H9 (cell line): ENCODE results near the gene PCCA. TPM values are rescaled to one million over a fixed set of nuclear protein-coding genes. Genes with fewer than 3 reads are reported as not detected.

Experiments
- DNase-seq: peaks from one replicate; pipeline ENCODE4 v3.0.0-alpha.2; 2017
- H2AFZ ChIP-seq: one replicate; pipeline ENCODE4 v1.6.1; 2013; ENCODE audit warnings: mild to moderate bottlenecking, low read length, control low read depth, moderate library complexity
- H2AK5ac ChIP-seq: 2 replicates; pipeline ENCODE4 v1.6.1; 2013; ENCODE audit warnings: low read length, control low read depth, mixed read lengths; ENCODE audit not compliant: insufficient read length
- H2BK120ac ChIP-seq: one replicate; pipeline ENCODE4 v1.6.1; 2013; ENCODE audit warnings: low read depth, mild to moderate bottlenecking, low read length, control low read depth, inconsistent platforms; ENCODE audit not compliant: poor library complexity, severe bottlenecking
- H2BK12ac ChIP-seq: 2 replicates; pipeline ENCODE4 v1.6.1; 2013; ENCODE audit warnings: low read length, control low read depth, mixed read lengths, low read depth; ENCODE audit not compliant: insufficient read length
- H2BK15ac ChIP-seq: 2 replicates; pipeline ENCODE4 v1.6.1; 2013; ENCODE audit warnings: low read depth, low read length, control low read depth
- H2BK20ac ChIP-seq: one replicate; pipeline ENCODE4 v1.6.1; 2013; ENCODE audit warnings: low read depth, mild to moderate bottlenecking, low read length, control low read depth, inconsistent platforms; ENCODE audit not compliant: poor library complexity, severe bottlenecking
- H2BK5ac ChIP-seq: 2 replicates; pipeline ENCODE4 v1.6.1; 2013; ENCODE audit warnings: low read length, control low read depth, mixed read lengths; ENCODE audit not compliant: insufficient read length
- H3K14ac ChIP-seq: 2 replicates; pipeline ENCODE4 v1.6.1; 2013; ENCODE audit warnings: low read length, control low read depth; ENCODE audit not compliant: insufficient read depth
- H3K18ac ChIP-seq: 2 replicates; pipeline ENCODE4 v1.6.1; 2013; ENCODE audit warnings: low read depth, mild to moderate bottlenecking, mixed read lengths, low read length, control low read depth; ENCODE audit not compliant: insufficient read length
- H3K23ac ChIP-seq: 2 replicates; pipeline ENCODE4 v1.6.1; 2013; ENCODE audit warnings: low read length, control low read depth, mixed read lengths, low read depth; ENCODE audit not compliant: insufficient read length
- H3K23me2 ChIP-seq: 2 replicates; pipeline ENCODE4 v1.6.1; 2013; ENCODE audit warnings: low read depth, mild to moderate bottlenecking, mixed read lengths, low read length, control low read depth; ENCODE audit not compliant: insufficient read length, poor library complexity, severe bottlenecking
- H3K27ac ChIP-seq: 2 replicates; pipeline ENCODE4 v1.5.1; 2013; ENCODE audit warnings: low read length, control low read depth, mixed read lengths, low read depth; ENCODE audit not compliant: insufficient read length
- H3K27me3 ChIP-seq: 2 replicates; pipeline ENCODE4 v1.6.1; 2013; ENCODE audit warnings: low read length, control low read depth, inconsistent platforms; ENCODE audit not compliant: insufficient read depth
- H3K4ac ChIP-seq: 2 replicates; pipeline ENCODE4 v1.6.1; 2013; ENCODE audit warnings: low read depth, mild to moderate bottlenecking, control low read depth, inconsistent platforms, low read length, moderate library complexity
- H3K4me1 ChIP-seq: 2 replicates; pipeline ENCODE4 v1.6.1; 2013; ENCODE audit warnings: low read length, control low read depth, inconsistent platforms; ENCODE audit not compliant: insufficient read depth
- H3K4me2 ChIP-seq: 2 replicates; pipeline ENCODE4 v1.6.1; 2013; ENCODE audit warnings: low read length, control low read depth, mixed read lengths; ENCODE audit not compliant: insufficient read length, insufficient read depth
- H3K56ac ChIP-seq: 2 replicates; pipeline ENCODE4 v1.6.1; 2013; ENCODE audit warnings: low read depth, mild to moderate bottlenecking, mixed read lengths, low read length, control low read depth; ENCODE audit not compliant: insufficient read length
- H3K79me1 ChIP-seq: 2 replicates; pipeline ENCODE4 v1.6.1; 2013; ENCODE audit warnings: low read depth, mild to moderate bottlenecking, moderate library complexity, low read length, control low read depth, inconsistent platforms; ENCODE audit not compliant: insufficient read depth, poor library complexity, severe bottlenecking
- H3K79me2 ChIP-seq: 2 replicates; pipeline ENCODE4 v1.6.1; 2013; ENCODE audit warnings: low read length, control low read depth, inconsistent platforms; ENCODE audit not compliant: insufficient read depth
- H3K9ac ChIP-seq: 2 replicates; pipeline ENCODE4 v1.6.1; 2013; ENCODE audit warnings: low read length, control low read depth, mixed read lengths; ENCODE audit not compliant: insufficient read length; ENCODE audit errors: extremely low read depth
- H3K9me3 ChIP-seq: one replicate; pipeline ENCODE4 v1.6.1; 2013; ENCODE audit warnings: low read depth, low read length, inconsistent platforms; ENCODE audit not compliant: control insufficient read depth
- H3T11ph ChIP-seq: one replicate; pipeline ENCODE4 v1.6.1; 2013; ENCODE audit warnings: mild to moderate bottlenecking, low read length, control low read depth, inconsistent platforms
- H4K20me1 ChIP-seq: one replicate; pipeline ENCODE4 v1.6.1; 2013; ENCODE audit not compliant: control insufficient read depth, insufficient read length, insufficient read depth
- H4K5ac ChIP-seq: 2 replicates; pipeline ENCODE4 v1.6.1; 2013; ENCODE audit warnings: low read depth, mild to moderate bottlenecking, mixed read lengths, low read length, control low read depth; ENCODE audit not compliant: insufficient read length
- H4K8ac ChIP-seq: replicated peaks from 2 replicates; pipeline ENCODE4 v1.6.1; 2013; ENCODE audit warnings: low read length, control low read depth, mixed read lengths, low read depth; ENCODE audit not compliant: insufficient read length
- H4K91ac ChIP-seq: 2 replicates; pipeline ENCODE4 v1.6.1; 2013; ENCODE audit warnings: low read depth, mild to moderate bottlenecking, moderate library complexity, mixed read lengths, low read length, control low read depth; ENCODE audit not compliant: insufficient read length
- H3K27ac Mint-ChIP-seq, 3 experiments: 2 replicates in 2 of 3; 3 replicates in 1 of 3; pipeline ENCODE4 v1.8.0; 2020 to 2021; ENCODE audit warnings: mixed read lengths in 3 of 3, mild to moderate bottlenecking in 1 of 3, moderate library complexity in 1 of 3
- H3K27me3 Mint-ChIP-seq: 2 replicates; pipeline ENCODE4 v1.8.0; 2021; ENCODE audit warnings: low read depth, mild to moderate bottlenecking, moderate library complexity, mixed read lengths
- H3K36me3 Mint-ChIP-seq, 3 experiments: 2 replicates in 2 of 3; 3 replicates in 1 of 3; pipeline ENCODE4 v1.8.0; 2020 to 2021; ENCODE audit warnings: low read depth in 3 of 3, mixed read lengths in 3 of 3; ENCODE audit not compliant: insufficient read depth in 1 of 3
- H3K4me1 Mint-ChIP-seq, 2 experiments: 2 replicates each; pipeline ENCODE4 v1.8.0; 2020; ENCODE audit warnings: mixed read lengths in 2 of 2
- H3K4me3 Mint-ChIP-seq, 2 experiments: 2 replicates in 1 of 2; 3 replicates in 1 of 2; pipeline ENCODE4 v1.8.0; 2020 to 2021; ENCODE audit warnings: mild to moderate bottlenecking in 2 of 2, mixed read lengths in 2 of 2, moderate library complexity in 1 of 2
- H3K9me3 Mint-ChIP-seq, 2 experiments: 2 replicates in 1 of 2; 3 replicates in 1 of 2; pipeline ENCODE4 v1.8.0; 2020; ENCODE audit warnings: mild to moderate bottlenecking in 2 of 2, mixed read lengths in 2 of 2, moderate library complexity in 1 of 2
- WGBS: extraction: QIAGEN DNeasy Blood & Tissue Kit; methylation state at CpG from one replicate; pipeline ENCODE4 v1.1.7; 2013; ENCODE audit warnings: missing lambda C conversion rate, low lambda C conversion rate, mixed read lengths; ENCODE audit not compliant: insufficient read length; ENCODE audit errors: extremely low coverage; 5-methylcytosine and 5-hydroxymethylcytosine counted together
- total RNA-seq: library from RNA; stranded (reverse); gene quantifications from 2 replicates; pipeline ENCODE4 v1.2.1, GENCODE V29; 2021
- TF ChIP-seq, protein P1 (sequence below): fragments of 200-600 bp; sonication (generic); conservative IDR thresholded peaks from 3 replicates; pipeline ENCODE4 v1.8.0; 2021; ENCODE audit warnings: antibody characterized with exemption, mild to moderate bottlenecking

The PCCA gene
- total RNA-seq, 1 experiment from 2014 or later, result 56.5 TPM

DNA sequence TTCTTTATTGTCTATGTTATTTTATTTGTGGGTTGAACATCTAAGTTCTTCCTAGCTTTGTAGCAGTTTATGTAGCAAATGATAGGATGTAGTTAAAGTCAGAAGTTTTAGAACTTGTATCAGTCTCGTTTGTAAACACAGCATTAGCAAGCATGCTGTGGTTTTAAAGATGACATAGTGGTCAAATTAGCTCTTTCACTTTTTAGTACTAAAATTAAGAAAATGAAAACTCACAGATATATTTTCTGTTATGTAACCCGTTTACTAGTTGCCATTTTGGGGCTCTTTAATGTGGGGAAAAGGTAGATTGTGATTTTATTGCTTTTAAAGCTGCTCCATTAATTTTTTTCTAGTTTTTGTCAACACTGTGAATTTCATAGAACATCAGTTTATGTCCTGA is 216.5 kb downstream of the PCCA start:
- no peaks in the 10 kb centered on the region for H3K27me3 ChIP-seq
- Mint-ChIP-seq H3K4me1 (peaks cover 15 to 30% of the 10 kb centered on the region in 2 experiments), H3K4me3 (no peak overlapping the region), H3K27me3 (no peaks in the 10 kb centered on the region), H3K27ac (no peak overlapping the region), H3K9me3 (no peaks in the 10 kb centered on the region), H3K36me3 (peaks cover 0 to 19% (median 18%) of the 10 kb centered on the region in 3 experiments; a peak in 5 of 7 replicates)
- no peak overlapping the region for H2AK5ac ChIP-seq
- DNase-seq, result no peak
- no peak overlapping the region for H2BK12ac ChIP-seq
- no peak overlapping the region for H4K5ac ChIP-seq
- H2AFZ ChIP-seq, result no peak overlapping the region
- H4K91ac ChIP-seq, result no peak overlapping the region
- H3K4ac ChIP-seq, result no peak overlapping the region
- H2BK15ac ChIP-seq, result no peak overlapping the region
- H3T11ph ChIP-seq, result no peak overlapping the region
- H3K9ac ChIP-seq, result no peak overlapping the region
- H3K18ac ChIP-seq, result no peak overlapping the region
- H3K23me2 ChIP-seq, result no peaks in the 10 kb centered on the region
- no peaks in the 10 kb centered on the region for H4K20me1 ChIP-seq
- H2BK20ac ChIP-seq, result no peak overlapping the region
- H3K4me2 ChIP-seq, result no peak overlapping the region
- no CpG with 5 or more reads among the region's 2 CpGs for WGBS
- no peaks in the 10 kb centered on the region for H3K79me1 ChIP-seq
- TF ChIP-seq, protein P1, sequence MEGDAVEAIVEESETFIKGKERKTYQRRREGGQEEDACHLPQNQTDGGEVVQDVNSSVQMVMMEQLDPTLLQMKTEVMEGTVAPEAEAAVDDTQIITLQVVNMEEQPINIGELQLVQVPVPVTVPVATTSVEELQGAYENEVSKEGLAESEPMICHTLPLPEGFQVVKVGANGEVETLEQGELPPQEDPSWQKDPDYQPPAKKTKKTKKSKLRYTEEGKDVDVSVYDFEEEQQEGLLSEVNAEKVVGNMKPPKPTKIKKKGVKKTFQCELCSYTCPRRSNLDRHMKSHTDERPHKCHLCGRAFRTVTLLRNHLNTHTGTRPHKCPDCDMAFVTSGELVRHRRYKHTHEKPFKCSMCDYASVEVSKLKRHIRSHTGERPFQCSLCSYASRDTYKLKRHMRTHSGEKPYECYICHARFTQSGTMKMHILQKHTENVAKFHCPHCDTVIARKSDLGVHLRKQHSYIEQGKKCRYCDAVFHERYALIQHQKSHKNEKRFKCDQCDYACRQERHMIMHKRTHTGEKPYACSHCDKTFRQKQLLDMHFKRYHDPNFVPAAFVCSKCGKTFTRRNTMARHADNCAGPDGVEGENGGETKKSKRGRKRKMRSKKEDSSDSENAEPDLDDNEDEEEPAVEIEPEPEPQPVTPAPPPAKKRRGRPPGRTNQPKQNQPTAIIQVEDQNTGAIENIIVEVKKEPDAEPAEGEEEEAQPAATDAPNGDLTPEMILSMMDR, result no peak
- H3K27ac ChIP-seq, result no peak overlapping the region
- no peaks in the 10 kb centered on the region for H3K79me2 ChIP-seq
- H2BK5ac ChIP-seq, result no peak overlapping the region
- peaks cover 6% of the 10 kb centered on the region for H3K4me1 ChIP-seq
- no peak overlapping the region for H4K8ac ChIP-seq
- H2BK120ac ChIP-seq, result no peak overlapping the region
- H3K9me3 ChIP-seq, result no peaks in the 10 kb centered on the region
- no peak overlapping the region for H3K14ac ChIP-seq
- no peak overlapping the region for H3K56ac ChIP-seq
- H3K23ac ChIP-seq, result no peak overlapping the region
